Mammary epithelial cell (primary cell): ENCODE data around the gene POU4F3.

Experiments
- EZH2 ChIP-seq: IDR thresholded peaks from 2 replicates; pipeline ENCODE4 v1.6.1; 2012; ENCODE audit warnings: low read length, inconsistent platforms, borderline replicate concordance
- TF ChIP-seq, protein P1 (sequence below), 2 donors: IDR thresholded peaks in 1 of 2; conservative IDR thresholded peaks in 1 of 2; 2 replicates each; pipeline ENCODE4 v1.5.1; 2011 to 2012; ENCODE audit warnings: inconsistent platforms in 2 of 2, low read length in 2 of 2, mild to moderate bottlenecking in 2 of 2, control low read depth in 1 of 2, low read depth in 1 of 2; ENCODE audit not compliant: insufficient read depth in 1 of 2; ENCODE audit errors: extremely low read depth in 1 of 2

DNA sequence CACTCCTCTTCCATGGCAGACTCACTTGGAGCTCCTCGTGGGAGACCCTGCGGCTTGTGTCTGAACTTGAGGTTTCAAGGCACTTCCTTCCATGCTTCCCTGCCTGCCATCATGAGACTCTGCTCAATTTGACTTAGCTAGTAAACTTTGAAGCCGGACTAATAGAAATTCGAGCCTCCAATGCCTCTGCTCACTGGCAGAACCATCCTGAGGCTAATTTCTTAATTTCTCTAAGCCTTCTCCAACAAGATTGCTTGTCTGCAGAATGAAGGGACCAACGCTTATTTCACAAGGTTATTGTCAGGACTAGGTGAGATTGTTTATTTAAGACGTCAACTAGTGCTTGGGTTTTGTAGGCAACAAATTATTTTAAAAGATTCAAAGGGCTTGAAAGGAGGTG is 3.2 kb downstream of the POU4F3 start:
- TF ChIP-seq, protein P1, sequence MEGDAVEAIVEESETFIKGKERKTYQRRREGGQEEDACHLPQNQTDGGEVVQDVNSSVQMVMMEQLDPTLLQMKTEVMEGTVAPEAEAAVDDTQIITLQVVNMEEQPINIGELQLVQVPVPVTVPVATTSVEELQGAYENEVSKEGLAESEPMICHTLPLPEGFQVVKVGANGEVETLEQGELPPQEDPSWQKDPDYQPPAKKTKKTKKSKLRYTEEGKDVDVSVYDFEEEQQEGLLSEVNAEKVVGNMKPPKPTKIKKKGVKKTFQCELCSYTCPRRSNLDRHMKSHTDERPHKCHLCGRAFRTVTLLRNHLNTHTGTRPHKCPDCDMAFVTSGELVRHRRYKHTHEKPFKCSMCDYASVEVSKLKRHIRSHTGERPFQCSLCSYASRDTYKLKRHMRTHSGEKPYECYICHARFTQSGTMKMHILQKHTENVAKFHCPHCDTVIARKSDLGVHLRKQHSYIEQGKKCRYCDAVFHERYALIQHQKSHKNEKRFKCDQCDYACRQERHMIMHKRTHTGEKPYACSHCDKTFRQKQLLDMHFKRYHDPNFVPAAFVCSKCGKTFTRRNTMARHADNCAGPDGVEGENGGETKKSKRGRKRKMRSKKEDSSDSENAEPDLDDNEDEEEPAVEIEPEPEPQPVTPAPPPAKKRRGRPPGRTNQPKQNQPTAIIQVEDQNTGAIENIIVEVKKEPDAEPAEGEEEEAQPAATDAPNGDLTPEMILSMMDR (conservative IDR thresholded peaks at IDR 0.05 in 1 of 2, IDR thresholded peaks at IDR 0.05 in 1 of 2; ENCODE audit: extremely low read depth in 1 of 2, insufficient read depth in 1 of 2, low read depth in 1 of 2, low read length in 2 of 2), result no peak
- TF ChIP-seq EZH2, result no peak
